ENCODE measurements around the gene TUBA3E.
"Not testable (repeated sequence)": the region's sequence is repeated elsewhere in the genome, so short reads cannot be mapped to it uniquely, and the experiment has no call there.

DNA sequence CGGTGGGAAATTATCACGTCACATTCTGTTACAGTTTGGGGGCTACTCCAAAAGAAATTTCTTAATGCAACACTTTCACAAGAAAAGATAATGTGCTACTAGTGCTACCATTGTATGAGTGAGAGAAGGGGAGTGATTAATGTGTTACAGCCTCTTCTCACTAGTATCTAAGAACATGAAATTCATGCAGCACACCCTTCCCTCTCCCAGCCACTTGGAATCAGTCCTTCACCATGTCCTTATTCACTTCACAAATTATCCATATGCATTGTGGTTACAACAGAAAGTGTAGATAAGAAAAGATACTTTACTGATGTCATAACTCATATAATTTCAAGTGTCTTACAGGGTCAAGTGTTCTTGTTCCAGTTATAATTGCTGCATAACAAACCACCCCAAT lies 20.9 kb upstream of the TUBA3E start:
- not testable (repeated sequence) for TF ChIP-seq DEAF1, ATF6 (CRISPR knock-in tag; IDR thresholded peaks at IDR 0.05)

Measured in K562 (cell line).